K562 (cell line): Measurements from ENCODE around the gene PPARD. TPM values are rescaled to one million over a fixed set of nuclear protein-coding genes. Genes with fewer than 3 reads are reported as not detected.

Experiments used
- ARID2 ChIP-seq: fragments of 450-650 bp; IDR thresholded peaks from 2 replicates; pipeline ENCODE4 v1.6.1; 2017; ENCODE audit warnings: antibody characterized with exemption, mild to moderate bottlenecking
- CAMTA2 ChIP-seq: fragments of 250-450 bp; sonication (Bioruptor Pico); conservative IDR thresholded peaks from 2 replicates; pipeline ENCODE4 v1.5.1; 2022
- CEBPG ChIP-seq, 3 experiments: fragments of 200-800 bp in 1 of 3; sonication (Bioruptor generic) in 1 of 3; sonication (generic) in 1 of 3; formaldehyde crosslinking in 1 of 3; IDR thresholded peaks in 2 of 3; conservative IDR thresholded peaks in 1 of 3; 2 replicates each; pipeline versions ENCODE4 v1.6.1 to v1.8.0; 2016 to 2022; ENCODE audit warnings: missing compliant biosample characterization in 2 of 3, missing genetic modification characterization in 2 of 3, mild to moderate bottlenecking in 1 of 3, missing genetic modification reagents in 1 of 3
- CXXC5 ChIP-seq: fragments of 250-450 bp; sonication (Bioruptor Pico); IDR thresholded peaks from 2 replicates; pipeline ENCODE4 v1.8.0; 2022; ENCODE audit warnings: inconsistent platforms, mild to moderate bottlenecking, moderate library complexity
- HLTF ChIP-seq: fragments of 450-650 bp; IDR thresholded peaks from 2 replicates; pipeline ENCODE4 v1.6.1; 2016
- RAD21 ChIP-seq, 2 experiments: fragments of 250-450 bp in 1 of 2; fragments of 450-650 bp in 1 of 2; sonication (Bioruptor Pico) in 1 of 2; formaldehyde crosslinking in 1 of 2; IDR thresholded peaks in 1 of 2; conservative IDR thresholded peaks in 1 of 2; 2 replicates each; pipeline versions ENCODE4 v1.4.0 to v1.8.0; 2020 to 2022; ENCODE audit warnings: mild to moderate bottlenecking in 2 of 2, moderate library complexity in 1 of 2
- SMAD4 ChIP-seq: fragments of 250-450 bp; sonication (Bioruptor Pico); conservative IDR thresholded peaks from 2 replicates; pipeline ENCODE4 v1.8.0; 2021; ENCODE audit warnings: inconsistent platforms, mild to moderate bottlenecking, moderate library complexity
- TOE1 ChIP-seq, 2 experiments: fragments of 450-650 bp in 1 of 2; sonication (generic) in 1 of 2; formaldehyde crosslinking in 1 of 2; IDR thresholded peaks; 2 replicates each; pipeline versions ENCODE4 v1.7.1 to v1.8.0; 2016 to 2022; ENCODE audit warnings: borderline replicate concordance in 2 of 2, mild to moderate bottlenecking in 2 of 2, antibody characterized with exemption in 1 of 2, inconsistent platforms in 1 of 2, low read depth in 1 of 2, missing genetic modification reagents in 1 of 2, moderate library complexity in 1 of 2
- ZNF589 ChIP-seq: fragments of 200-800 bp; sonication (Bioruptor generic); IDR thresholded peaks from 2 replicates; pipeline ENCODE4 v1.6.1; 2016; ENCODE audit warnings: low read depth, missing genetic modification characterization, missing compliant biosample characterization
- ZNF780A ChIP-seq: fragments of 250-450 bp; sonication (Bioruptor Pico); IDR thresholded peaks from 2 replicates; pipeline ENCODE4 v1.5.0; 2021; ENCODE audit warnings: mild to moderate bottlenecking
- polyA plus RNA-seq, 8 experiments: library from polyadenylated mRNA; depleted of rRNA in 4 of 8; stranded (reverse) in 5 of 8; unstranded in 3 of 8; fragments of >200 nt; fragmentation: Nextera tagmentation in 2 of 8; fragmentation: Illumina TruSeq in 1 of 8; extraction: Ambion mirVana in 2 of 8; extraction: Trizol in 1 of 8; gene quantifications; 2 replicates each; pipeline versions ENCODE4 v1.2.1 to v1.2.3, GENCODE V29; 2011 to 2014; ENCODE audit warnings: inconsistent platforms in 1 of 8, missing spikeins in 1 of 8
- total RNA-seq, 7 experiments: library from RNA; depleted of rRNA in 6 of 7; stranded (reverse); fragments of >200 nt in 6 of 7; fragmentation: Illumina TruSeq in 2 of 7; extraction: Trizol in 2 of 7; gene quantifications; 2 replicates each; pipeline versions ENCODE4 v1.2.1 to v1.2.3, GENCODE V29; 2011 to 2021; ENCODE audit warnings: low replicate concordance in 1 of 7
- TF ChIP-seq, protein P1 (sequence below): fragments of 200-600 bp; sonication (generic); IDR thresholded peaks from one replicate; pipeline ENCODE4 v1.6.1; 2012; ENCODE audit warnings: mild to moderate bottlenecking, low read depth, low read length, inconsistent platforms
- TF ChIP-seq, protein P2 (sequence below): fragments of 250-450 bp; sonication (Bioruptor Pico); IDR thresholded peaks from 2 replicates; pipeline ENCODE4 v1.8.0; 2021; ENCODE audit warnings: mild to moderate bottlenecking, moderate library complexity

PPARD gene
- total and polyA plus RNA-seq, 9 of the 15 experiments (the other 6 are each of a cell fraction or from before 2014, with no cell fraction given) = 0.14 to 13.2 (median 3.8) TPM

DNA sequence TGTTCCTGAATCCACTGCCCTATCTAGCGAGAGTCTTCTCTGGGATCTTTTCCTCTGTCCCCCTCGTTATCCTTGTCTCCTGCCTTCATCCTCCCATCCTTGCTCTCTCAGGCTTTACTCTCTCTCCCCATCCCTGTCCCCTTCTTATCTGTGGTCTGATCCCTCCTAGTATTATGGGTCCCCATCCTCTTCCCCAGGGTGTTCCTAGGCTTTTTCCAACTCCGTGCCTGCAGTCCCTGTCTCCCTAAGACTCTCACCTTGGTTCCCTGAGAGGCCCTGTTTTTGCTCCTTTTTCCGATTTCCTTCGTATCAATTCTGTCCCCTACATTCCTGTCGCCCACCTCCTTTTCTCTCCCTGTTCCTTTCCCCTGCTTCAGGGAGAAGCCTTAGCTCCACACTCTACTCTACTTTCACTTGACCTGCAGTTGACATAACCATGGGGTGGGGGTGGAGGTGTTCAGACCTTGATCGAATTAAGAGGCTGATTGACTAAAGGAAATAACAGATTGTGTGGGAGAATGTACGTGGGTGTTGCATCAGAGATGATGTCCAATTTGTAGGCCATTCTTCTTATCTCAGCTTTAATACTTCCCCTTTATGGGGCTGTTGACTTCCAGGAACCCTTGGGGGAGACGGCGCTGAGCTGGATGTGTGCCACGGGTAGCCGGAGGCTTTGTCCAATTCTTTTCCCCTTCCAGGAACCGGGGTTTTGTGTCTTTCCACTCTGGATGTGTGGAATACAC lies 905 bp downstream of the PPARD start (continued):
- peak; percentile 36; the same call in 1 of the 2 replicates for TF ChIP-seq TOE1 (IDR thresholded peaks at IDR 0.05; ENCODE audit: borderline replicate concordance)
- no peak for TF ChIP-seq TOE1 (CRISPR knock-in tag; IDR thresholded peaks at IDR 0.05; ENCODE audit: borderline replicate concordance, low read depth)
- no peak for TF ChIP-seq ZNF589 (CRISPR knock-in tag)
- peak; percentile 63; the same call in 1 of the 2 replicates for TF ChIP-seq HLTF
- peak; percentile 28; the same call in 1 of the 2 replicates for TF ChIP-seq ARID2
- peak in 1 of 2 experiments; percentile 11; a peak in 2 of 4 replicates for TF ChIP-seq RAD21 (CRISPR knock-in tag; conservative IDR thresholded peaks at IDR 0.05 in 1 of 2, IDR thresholded peaks at IDR 0.05 in 1 of 2)
- TF ChIP-seq CEBPG (CRISPR knock-in tag; IDR thresholded peaks at IDR 0.05) = peak; percentile 96
- peak; percentile 94 to 96 for TF ChIP-seq CEBPG (tag; conservative IDR thresholded peaks at IDR 0.05 in 1 of 2, IDR thresholded peaks at IDR 0.05 in 1 of 2)
- TF ChIP-seq CXXC5 (CRISPR knock-in tag) = peak; percentile 98
- TF ChIP-seq SMAD4 (CRISPR knock-in tag) = peak; percentile 83
- no peak for TF ChIP-seq CAMTA2 (CRISPR knock-in tag)
- TF ChIP-seq, protein P1, sequence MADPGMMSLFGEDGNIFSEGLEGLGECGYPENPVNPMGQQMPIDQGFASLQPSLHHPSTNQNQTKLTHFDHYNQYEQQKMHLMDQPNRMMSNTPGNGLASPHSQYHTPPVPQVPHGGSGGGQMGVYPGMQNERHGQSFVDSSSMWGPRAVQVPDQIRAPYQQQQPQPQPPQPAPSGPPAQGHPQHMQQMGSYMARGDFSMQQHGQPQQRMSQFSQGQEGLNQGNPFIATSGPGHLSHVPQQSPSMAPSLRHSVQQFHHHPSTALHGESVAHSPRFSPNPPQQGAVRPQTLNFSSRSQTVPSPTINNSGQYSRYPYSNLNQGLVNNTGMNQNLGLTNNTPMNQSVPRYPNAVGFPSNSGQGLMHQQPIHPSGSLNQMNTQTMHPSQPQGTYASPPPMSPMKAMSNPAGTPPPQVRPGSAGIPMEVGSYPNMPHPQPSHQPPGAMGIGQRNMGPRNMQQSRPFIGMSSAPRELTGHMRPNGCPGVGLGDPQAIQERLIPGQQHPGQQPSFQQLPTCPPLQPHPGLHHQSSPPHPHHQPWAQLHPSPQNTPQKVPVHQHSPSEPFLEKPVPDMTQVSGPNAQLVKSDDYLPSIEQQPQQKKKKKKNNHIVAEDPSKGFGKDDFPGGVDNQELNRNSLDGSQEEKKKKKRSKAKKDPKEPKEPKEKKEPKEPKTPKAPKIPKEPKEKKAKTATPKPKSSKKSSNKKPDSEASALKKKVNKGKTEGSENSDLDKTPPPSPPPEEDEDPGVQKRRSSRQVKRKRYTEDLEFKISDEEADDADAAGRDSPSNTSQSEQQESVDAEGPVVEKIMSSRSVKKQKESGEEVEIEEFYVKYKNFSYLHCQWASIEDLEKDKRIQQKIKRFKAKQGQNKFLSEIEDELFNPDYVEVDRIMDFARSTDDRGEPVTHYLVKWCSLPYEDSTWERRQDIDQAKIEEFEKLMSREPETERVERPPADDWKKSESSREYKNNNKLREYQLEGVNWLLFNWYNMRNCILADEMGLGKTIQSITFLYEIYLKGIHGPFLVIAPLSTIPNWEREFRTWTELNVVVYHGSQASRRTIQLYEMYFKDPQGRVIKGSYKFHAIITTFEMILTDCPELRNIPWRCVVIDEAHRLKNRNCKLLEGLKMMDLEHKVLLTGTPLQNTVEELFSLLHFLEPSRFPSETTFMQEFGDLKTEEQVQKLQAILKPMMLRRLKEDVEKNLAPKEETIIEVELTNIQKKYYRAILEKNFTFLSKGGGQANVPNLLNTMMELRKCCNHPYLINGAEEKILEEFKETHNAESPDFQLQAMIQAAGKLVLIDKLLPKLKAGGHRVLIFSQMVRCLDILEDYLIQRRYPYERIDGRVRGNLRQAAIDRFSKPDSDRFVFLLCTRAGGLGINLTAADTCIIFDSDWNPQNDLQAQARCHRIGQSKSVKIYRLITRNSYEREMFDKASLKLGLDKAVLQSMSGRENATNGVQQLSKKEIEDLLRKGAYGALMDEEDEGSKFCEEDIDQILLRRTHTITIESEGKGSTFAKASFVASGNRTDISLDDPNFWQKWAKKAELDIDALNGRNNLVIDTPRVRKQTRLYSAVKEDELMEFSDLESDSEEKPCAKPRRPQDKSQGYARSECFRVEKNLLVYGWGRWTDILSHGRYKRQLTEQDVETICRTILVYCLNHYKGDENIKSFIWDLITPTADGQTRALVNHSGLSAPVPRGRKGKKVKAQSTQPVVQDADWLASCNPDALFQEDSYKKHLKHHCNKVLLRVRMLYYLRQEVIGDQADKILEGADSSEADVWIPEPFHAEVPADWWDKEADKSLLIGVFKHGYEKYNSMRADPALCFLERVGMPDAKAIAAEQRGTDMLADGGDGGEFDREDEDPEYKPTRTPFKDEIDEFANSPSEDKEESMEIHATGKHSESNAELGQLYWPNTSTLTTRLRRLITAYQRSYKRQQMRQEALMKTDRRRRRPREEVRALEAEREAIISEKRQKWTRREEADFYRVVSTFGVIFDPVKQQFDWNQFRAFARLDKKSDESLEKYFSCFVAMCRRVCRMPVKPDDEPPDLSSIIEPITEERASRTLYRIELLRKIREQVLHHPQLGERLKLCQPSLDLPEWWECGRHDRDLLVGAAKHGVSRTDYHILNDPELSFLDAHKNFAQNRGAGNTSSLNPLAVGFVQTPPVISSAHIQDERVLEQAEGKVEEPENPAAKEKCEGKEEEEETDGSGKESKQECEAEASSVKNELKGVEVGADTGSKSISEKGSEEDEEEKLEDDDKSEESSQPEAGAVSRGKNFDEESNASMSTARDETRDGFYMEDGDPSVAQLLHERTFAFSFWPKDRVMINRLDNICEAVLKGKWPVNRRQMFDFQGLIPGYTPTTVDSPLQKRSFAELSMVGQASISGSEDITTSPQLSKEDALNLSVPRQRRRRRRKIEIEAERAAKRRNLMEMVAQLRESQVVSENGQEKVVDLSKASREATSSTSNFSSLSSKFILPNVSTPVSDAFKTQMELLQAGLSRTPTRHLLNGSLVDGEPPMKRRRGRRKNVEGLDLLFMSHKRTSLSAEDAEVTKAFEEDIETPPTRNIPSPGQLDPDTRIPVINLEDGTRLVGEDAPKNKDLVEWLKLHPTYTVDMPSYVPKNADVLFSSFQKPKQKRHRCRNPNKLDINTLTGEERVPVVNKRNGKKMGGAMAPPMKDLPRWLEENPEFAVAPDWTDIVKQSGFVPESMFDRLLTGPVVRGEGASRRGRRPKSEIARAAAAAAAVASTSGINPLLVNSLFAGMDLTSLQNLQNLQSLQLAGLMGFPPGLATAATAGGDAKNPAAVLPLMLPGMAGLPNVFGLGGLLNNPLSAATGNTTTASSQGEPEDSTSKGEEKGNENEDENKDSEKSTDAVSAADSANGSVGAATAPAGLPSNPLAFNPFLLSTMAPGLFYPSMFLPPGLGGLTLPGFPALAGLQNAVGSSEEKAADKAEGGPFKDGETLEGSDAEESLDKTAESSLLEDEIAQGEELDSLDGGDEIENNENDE = no peak
- TF ChIP-seq, protein P2, sequence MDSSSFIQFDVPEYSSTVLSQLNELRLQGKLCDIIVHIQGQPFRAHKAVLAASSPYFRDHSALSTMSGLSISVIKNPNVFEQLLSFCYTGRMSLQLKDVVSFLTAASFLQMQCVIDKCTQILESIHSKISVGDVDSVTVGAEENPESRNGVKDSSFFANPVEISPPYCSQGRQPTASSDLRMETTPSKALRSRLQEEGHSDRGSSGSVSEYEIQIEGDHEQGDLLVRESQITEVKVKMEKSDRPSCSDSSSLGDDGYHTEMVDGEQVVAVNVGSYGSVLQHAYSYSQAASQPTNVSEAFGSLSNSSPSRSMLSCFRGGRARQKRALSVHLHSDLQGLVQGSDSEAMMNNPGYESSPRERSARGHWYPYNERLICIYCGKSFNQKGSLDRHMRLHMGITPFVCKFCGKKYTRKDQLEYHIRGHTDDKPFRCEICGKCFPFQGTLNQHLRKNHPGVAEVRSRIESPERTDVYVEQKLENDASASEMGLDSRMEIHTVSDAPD (CRISPR knock-in tag) = no peak
- no peak for TF ChIP-seq ZNF780A (CRISPR knock-in tag)
